HG03103 (cell line): ENCODE data around the gene PLPPR5.

Source experiments
- ATAC-seq: cut with Tn5 transposase; IDR thresholded peaks from one replicate; pipeline ENCODE4 v1.9.1; 2021; ENCODE audit warnings: low read depth; ENCODE audit not compliant: unreplicated experiment

PLPPR5 gene

GRCh38 chr1:98860329-98860728, 144.3 kb downstream of the PLPPR5 start:
- no peak for ATAC-seq

GRCh38 chr1:98854137-98854536, 150.5 kb downstream of the PLPPR5 start:
- no peak for ATAC-seq

- ATAC-seq: no peak
These were observed 154.6 kb downstream of the PLPPR5 start for GRCh38 chr1:98849969-98850636.

GRCh38 chr1:98842241-98842640, 162.4 kb downstream of the PLPPR5 start:
- ATAC-seq: no peak
